Stimulated activated CD8-positive, alpha-beta memory T cell treated with anti-CD3 and anti-CD28 coated beads, Interleukin-15, amount 100 ng/mL, for 1 hour (primary cell): ENCODE results near the gene PLOD2.

Experiments
- DNase-seq: peaks from one replicate; pipeline ENCODE4 v3.0.0-alpha.2; 2020; ENCODE audit warnings: low read depth

The PLOD2 gene

GRCh38 chr3:146040630-146041029, 120.4 kb downstream of the PLOD2 start:
- no peak for DNase-seq

GRCh38 chr3:146037697-146038096, 123.3 kb downstream of the PLOD2 start:
- DNase-seq = no peak

GRCh38 chr3:146036281-146036680, 124.7 kb downstream of the PLOD2 start:
- no peak for DNase-seq

GRCh38 chr3:146035366-146035765, 125.6 kb downstream of the PLOD2 start:
- no peak for DNase-seq

- DNase-seq = no peak
These were observed 127.0 kb downstream of the PLOD2 start for GRCh38 chr3:146033950-146034349.

GRCh38 chr3:146026547-146026946, 134.4 kb downstream of the PLOD2 start:
- DNase-seq = no peak

- DNase-seq = no peak
These were observed 136.7 kb downstream of the PLOD2 start for GRCh38 chr3:146024260-146024659.

GRCh38 chr3:146020969-146021368, 140.0 kb downstream of the PLOD2 start:
- DNase-seq = no peak

GRCh38 chr3:146019508-146019907, 141.5 kb downstream of the PLOD2 start:
- DNase-seq = no peak
